Neural progenitor cell (in vitro differentiated cells): ENCODE results near the gene IVNS1ABP.

Experiments used
- EZH2 ChIP-seq: fragments of 200-600 bp; sonication (generic); IDR thresholded peaks from 2 replicates; pipeline ENCODE4 v1.6.1; 2017; ENCODE audit warnings: antibody characterized with exemption, mild to moderate bottlenecking, moderate library complexity
- TF ChIP-seq, protein P1 (sequence below): fragments of 200-600 bp; sonication (generic); IDR thresholded peaks from 2 replicates; pipeline ENCODE4 v1.5.1; 2017; ENCODE audit warnings: antibody characterized with exemption, mild to moderate bottlenecking

DNA sequence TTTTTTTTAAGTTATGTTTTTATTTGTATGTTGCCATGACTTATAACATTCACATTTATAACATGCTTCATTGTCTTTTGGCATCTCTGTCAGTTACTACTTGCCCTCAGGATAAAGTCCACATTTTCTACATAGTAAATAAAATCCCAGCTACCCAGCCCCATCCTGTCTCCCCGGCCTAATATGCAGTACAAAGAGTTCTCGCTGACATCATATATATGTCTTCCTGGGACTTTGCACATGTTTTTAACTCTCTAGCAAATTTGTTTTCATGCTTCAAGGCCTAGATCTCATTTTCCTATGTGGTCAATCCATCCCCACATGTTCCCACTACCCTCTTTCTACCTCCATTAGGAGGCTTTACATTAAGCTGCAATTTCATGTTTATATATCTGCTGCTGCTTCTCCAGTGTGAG is 33.0 kb upstream of the IVNS1ABP start:
- no peak for TF ChIP-seq EZH2
- TF ChIP-seq, protein P1, sequence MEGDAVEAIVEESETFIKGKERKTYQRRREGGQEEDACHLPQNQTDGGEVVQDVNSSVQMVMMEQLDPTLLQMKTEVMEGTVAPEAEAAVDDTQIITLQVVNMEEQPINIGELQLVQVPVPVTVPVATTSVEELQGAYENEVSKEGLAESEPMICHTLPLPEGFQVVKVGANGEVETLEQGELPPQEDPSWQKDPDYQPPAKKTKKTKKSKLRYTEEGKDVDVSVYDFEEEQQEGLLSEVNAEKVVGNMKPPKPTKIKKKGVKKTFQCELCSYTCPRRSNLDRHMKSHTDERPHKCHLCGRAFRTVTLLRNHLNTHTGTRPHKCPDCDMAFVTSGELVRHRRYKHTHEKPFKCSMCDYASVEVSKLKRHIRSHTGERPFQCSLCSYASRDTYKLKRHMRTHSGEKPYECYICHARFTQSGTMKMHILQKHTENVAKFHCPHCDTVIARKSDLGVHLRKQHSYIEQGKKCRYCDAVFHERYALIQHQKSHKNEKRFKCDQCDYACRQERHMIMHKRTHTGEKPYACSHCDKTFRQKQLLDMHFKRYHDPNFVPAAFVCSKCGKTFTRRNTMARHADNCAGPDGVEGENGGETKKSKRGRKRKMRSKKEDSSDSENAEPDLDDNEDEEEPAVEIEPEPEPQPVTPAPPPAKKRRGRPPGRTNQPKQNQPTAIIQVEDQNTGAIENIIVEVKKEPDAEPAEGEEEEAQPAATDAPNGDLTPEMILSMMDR, result no peak
